Activated CD4-positive, alpha-beta T cell treated with anti-CD3 and anti-CD28 coated beads, Interleukin-2, amount 50 U/mL, for 16 hours (primary cell): ENCODE measurements around the gene INAFM2.

Source experiments
- DNase-seq: peaks from one replicate; pipeline ENCODE4 v3.0.0-alpha.2; 2020

The INAFM2 gene

DNA sequence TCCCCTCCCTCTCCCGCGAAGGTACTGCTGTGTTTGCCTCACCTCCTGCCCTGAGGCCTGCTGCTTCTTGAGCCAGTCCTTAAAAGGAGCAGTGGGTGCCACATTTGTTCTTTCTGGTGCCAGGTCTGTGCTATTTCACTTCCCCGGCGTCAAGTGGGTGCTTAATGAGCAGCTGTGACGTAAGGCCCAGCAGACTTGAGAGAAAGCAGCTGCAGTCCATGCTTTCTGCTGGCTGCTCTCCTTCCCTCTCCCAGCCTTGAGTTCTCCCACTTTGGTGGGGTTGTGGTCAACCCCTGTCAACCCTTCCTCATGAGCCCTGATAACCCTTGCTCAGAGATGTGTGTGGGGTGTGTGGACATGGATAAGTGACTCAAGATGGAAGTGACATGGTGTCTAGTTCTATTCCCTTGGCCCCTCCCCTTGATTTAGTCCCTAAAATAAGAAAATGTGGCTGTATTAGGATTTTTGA, 6.9 kb downstream of the INAFM2 start:
- no peak for DNase-seq

DNA sequence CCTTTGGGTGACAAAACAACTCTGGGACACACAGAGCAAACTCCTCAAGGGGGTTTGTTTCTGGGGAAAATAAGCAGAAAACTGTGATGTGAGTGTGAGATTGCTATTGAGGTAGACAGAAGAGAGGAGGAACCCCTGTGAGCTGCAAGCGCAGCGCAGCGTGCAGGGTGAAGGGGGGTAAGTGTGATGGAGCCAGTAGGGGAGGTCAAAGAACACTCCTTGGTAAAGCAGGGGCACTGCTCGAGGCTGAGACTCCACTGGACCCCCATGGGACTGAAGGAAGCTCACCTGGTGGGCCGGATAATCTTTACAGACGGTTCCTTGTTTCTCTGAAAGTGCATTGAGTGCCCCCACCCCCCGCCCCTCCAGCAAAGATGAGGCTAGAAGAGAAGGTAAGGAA, 7.5 kb downstream of the INAFM2 start:
- DNase-seq, result no peak

DNA sequence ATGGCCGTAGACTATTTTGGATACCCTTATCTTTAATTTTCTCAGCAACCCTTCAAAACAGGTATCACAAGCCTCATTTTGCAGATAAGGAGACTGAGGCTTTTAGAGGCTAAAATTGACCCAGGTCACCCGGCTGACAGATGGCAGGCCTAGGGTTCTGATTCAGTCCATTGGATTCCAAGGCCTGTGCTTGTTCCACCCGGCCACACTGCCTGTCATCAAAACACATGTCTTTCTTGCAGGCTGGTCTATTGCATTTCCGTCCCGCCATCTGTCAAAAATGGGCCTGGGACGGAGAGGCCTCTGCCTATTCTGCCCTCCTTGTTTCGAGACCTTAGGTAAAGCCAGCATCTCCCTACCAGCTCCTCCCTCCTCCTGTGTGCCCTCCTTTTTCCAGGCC, 8.1 kb downstream of the INAFM2 start:
- DNase-seq, result no peak

DNA sequence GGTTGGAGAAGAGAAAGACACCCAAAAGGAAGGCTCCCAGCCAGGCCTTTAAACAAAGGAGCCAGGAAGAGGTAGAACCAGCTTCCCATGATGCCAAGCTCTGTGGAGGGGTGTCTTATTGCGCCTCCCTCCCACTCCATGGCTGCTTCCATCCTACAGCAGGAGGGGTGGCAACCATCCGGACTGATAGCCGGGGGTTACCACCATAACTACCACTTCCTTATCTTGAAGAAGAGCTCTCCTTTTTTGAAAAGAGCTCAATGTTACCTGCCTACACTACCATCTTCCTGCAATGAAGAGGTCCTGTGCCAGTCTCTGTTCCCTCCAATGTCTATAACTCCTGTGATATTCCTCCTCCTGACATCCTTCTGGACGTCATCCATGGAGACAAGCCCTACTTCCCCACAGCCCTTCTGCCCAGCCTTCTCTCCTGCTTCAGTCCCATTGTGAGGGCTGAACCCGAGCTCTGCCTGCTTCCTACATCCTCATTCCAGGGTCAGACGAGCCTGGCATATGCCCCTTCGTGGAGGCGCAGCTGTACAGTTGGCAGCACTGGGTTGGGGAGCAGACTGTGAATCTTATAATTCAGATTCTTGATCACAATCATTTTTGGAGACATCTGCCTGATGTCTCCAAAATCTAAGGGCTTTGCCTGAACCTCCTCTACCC, 8.8 kb downstream of the INAFM2 start:
- DNase-seq, result no peak

DNA sequence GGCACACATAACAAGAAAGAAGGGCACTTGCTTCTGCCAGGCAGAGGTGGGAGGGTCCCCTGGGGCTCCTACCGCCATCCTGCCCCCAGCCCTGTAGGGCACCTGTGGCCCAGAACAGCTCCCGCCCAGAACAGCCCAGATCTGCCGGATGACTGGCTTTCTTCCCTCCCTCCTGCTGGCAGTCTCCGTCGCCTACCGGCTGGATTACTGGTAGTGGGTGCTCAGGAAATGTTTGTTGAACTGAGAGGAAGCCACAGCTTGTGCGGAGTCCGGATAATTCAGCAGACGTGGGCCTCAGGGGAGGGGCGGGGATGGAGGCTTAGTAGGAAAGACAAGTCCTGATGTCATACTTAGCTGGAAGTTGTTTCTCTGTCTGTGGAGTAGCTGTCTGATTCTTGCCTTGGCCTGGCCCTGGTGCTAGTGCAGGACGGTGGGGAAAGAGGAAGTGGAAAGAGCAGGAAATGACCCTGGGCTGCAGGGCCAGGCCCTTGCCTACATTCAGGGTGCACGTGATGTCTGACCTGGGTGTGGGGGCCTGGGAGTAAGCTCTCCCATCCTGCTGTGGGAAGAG, 10.5 kb downstream of the INAFM2 start:
- no peak for DNase-seq

DNA sequence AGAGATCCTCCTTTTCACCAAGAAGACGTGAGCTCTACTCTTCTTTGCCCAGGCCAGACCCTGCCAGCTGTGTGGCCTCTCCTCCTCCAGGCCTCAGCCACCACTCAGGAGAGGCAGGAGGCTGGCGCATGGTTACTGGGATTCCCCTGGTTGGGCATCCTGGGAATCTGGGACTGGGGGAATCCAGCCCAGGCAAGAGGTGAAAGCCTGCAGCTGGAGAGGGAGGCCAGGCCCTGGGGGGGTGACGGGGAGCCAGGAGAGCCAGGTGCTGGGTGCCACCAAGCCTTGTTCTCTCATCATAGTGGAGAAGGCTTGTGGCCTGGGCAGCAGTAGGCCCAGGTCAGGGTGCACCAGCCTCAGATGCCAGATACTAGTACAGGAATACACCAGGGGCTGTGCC, 11.0 kb downstream of the INAFM2 start:
- no peak for DNase-seq

DNA sequence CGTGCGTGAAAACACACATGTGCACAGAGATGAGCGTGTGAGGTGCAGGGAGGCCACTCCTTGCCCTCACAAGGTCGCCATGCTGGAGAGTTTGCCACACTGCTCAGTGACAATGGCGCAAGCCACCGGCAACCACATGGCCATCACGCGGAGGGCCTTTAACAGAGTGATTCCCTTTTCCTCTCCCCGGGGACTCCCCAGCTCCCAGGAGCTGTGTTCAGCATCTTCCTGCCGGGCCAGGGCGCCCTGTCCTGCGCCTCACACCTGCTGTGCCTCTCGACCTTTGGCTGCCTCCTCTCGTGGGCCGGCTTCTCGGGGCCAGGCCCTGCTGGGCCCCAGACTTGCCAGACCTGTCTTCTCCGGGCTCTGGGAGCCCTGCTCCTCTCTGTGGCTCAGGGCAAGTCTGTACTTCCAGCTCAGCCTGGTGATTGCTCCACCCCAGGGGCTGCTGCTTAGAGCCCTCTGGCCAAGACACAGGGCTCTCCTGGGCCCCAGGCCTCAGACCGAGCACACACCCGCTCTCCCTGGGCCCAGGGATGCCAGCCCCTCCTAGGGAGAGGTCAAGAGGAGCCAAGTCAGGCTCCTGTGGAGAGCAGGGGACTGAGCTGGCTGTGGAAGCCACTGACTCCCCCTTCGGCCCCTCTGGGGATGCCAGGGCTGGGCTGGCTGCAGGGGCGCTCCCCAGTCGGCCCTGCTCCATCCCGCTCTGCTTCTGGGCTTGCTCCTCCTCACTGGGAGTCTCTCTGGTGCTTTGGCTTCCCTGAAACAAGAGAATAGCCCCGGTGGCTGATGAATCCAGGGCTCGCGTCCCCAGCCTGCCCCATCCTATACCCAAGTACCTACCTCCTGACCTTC, 11.7 kb downstream of the INAFM2 start:
- no peak for DNase-seq

DNA sequence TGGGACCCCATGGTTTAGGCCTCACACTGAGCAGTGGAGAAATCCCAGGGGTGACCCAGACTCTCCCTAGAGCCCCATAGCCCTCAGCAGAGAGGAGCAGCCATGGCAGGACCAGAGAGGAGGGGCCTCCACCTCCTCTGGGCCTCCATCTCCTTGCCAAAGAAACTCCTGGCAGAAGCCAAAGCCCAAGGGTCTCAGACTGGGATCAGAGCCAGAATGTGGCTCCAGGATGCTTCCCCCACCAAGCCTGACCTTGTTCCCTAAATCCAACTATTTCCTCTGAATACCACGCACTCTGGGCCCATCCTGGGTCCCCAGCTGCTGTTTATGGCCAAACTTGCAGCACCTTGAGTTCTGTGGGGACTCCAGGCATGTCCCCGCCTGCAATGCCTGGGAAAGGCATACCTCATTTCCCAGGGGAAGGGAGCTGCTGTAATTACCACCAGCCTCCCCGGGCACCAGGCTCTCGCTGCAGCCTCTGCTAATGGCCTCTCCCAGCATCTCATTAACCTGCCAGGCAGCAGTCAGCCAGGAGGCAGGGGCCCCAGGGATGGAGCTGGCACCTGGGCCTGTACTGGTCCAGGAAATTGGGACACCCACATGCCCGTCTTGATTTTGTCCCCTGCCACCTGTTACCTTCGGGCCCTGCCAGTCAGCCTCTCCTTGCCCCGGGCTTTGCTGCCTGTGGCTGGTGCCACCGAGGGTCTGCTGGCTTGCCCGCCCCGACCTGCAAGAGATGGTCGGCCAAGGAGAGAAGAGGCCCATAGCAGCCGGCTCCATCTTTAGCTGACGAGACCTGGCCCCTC, 12.6 kb downstream of the INAFM2 start:
- no peak for DNase-seq

DNA sequence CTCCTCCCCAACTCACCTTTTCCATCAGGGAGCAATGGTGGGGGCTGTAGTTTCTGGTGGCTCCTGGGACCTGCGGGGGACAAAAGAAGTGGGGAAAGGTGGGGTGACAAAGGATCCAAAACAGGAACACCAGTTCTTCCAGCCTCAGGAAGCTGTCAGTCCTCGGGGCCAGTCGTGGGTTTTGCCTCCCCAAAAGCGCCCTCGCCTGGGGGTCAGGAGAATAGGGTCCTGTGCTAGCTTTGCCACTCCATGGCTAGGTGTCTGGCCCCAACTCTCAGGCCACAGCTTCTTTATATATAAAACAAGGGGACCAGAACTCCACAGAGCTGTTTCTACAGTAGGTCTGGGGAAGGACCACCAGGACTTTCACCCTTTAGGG, 13.2 kb downstream of the INAFM2 start:
- DNase-seq, result no peak

DNA sequence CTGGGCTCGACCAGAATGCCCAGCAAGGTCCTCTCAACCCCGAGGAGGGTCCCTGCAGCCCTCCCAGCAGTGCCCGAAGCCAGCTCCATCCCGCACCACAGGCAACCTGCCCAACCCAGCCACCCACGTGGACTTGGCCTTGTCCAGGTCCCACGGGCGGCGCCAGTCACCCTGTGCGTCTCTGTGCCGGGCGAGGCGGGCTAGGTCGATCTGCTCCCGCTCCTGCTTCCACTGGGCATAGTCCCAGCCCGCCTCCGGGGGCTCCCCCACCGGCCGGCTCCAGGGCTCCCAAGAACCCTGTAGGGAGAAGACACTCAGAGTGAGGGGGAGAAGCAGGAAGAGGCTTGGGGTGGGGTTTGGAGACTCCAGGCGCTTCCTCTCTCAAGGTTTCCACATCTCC, 14.1 kb downstream of the INAFM2 start:
- DNase-seq, result no peak

DNA sequence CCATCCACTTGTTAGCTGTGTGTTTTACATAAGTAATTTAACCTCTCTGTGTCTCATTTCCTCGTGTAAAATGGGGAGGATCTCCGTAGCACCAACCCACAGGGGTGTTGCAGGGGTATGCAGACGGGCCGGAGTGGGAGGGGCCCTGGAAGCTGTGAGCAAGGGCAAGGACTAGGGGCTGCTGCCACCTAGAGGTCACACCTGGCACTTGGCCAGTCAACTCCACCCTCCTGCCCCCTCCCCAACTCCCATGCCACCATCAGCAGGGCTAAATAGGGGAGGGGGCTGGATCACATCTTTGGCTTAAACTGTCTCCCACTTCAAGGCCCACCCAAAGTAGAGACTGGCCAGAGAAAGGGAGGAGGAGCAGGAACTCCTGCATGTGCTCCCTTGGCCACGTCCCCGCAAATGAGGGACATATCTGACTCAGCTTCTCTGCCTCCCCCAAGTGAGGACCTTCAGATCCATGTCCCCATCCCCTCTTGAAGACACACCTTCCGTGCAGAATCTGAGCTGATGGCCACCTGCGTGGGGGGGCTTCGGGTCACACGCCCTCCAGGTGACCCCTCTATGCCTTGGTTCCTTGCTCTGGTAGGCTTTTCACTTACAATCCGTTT, 14.7 kb downstream of the INAFM2 start:
- peak; percentile 78 for DNase-seq

DNA sequence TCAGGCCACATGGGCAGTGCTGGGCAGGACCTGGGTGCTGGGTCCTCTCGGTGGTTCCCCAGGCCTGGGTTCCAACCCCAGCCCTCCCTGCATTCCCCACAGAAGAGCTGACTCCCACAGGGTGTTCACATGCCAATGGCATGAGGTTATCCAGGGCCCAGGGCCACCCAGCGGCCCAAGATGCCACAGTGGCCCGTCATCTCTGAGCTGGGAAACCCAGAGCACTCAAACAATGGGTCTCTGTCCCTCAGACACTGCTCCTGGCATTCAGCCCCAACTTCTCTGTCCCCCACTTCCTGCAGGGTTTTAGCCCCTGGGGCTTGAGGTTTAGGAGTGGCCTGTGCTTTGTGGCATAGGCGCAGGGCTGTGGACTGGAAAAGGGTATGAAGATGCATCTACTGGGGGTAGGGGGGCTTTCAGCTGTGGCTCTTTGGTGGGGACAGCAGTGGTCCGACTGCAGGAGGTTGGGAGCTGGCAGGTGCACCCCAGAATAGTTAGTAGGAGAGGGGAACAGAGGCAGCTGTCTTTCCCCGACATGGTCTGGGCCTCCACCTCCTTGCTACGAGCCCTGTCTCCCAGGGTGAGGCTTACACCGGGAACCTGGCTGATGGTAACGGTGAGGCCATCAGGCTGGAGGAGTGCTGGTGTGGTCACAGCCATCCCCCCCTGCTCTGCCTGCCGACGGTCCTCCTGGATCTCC, 15.6 kb downstream of the INAFM2 start:
- no peak for DNase-seq

DNA sequence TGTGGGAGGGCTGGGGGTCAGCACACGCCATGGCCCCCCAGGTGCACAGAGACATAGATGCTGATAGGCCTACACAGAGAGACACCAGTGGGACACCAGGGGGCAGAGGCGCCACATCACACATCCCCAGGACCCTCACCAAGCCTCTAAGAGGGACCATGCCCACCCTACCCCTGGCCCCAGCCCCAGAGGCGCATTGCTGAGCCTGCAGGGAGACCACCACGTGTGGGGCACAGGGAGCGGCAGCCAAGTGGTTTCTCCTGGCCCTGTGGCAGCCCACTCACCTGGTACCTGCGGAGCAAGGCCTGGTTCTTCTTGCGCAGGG, 16.1 kb downstream of the INAFM2 start:
- no peak for DNase-seq

DNA sequence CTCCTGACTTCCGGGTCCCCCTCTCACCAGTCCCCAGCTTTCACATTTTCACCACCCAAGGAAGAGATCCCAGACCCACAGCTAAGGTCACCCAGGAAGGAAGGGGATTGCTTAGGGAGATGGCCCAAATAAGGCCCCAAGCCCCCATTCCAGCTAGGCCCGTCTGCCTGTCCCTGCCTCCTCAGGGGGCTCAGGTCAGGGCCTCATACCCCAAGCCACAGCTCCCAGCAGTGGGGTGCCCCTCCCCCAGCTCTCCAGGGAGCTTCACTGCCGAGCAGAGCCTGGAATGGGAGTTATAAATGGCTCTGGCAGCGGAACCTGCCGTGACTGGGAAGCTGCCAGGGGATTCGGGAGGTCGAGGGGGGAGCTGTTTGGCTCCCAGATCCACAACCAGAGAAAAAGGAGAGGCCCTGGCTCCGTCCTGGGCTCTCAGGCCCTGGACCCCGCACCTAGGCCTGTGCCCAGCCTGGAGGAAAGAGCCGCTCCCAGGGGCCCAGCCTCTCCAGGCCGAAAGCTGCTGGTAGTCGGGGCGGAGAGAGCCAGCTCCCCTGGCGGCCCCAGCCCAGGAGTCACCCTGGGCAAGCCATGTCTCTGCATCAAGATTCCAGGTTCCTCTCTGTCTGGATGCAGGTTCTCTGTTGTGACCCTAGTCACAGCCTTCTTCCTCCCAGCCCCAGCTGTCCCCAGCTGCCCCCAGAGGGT, 16.7 kb downstream of the INAFM2 start:
- DNase-seq, result no peak

DNA sequence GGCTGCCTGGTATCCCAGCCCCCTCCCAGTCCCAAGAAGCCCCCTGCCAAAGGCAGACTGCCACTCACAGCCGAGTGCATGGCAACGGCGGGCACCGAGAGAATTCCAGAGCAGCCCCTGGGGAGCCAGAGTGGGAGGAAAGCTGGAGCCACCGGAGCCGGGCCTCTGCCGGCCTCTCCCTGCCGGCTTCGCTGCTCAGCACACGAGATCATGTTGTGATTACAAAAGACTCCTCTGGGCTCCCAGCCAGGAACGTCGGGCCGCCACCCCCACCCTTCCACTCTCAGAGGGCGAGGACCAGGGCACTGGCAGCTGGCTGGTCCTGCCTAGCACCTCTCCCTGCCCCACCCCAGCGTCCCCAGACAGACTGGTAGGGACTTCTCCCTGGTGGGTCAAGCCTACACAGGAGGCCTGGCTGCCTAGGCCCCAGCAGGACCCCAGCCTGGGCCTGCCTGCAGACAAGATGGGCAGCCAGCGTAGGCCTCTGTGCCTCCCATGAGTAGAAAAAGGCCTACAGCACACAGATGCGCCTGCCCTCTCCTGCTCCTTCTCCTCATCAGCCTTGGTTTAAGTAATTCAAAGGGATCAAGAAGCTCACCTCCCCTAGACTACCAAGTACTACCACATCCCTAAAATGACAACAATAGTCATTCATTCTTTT, 17.4 kb downstream of the INAFM2 start, which contains the start of gene CCDC9B:
Gene CCDC9B, minus strand, starts transcription at position 200 of the 661 bp plus-strand sequence. Its CDS starts 120 bp downstream, at position 80.
- DNase-seq, result no peak

DNA sequence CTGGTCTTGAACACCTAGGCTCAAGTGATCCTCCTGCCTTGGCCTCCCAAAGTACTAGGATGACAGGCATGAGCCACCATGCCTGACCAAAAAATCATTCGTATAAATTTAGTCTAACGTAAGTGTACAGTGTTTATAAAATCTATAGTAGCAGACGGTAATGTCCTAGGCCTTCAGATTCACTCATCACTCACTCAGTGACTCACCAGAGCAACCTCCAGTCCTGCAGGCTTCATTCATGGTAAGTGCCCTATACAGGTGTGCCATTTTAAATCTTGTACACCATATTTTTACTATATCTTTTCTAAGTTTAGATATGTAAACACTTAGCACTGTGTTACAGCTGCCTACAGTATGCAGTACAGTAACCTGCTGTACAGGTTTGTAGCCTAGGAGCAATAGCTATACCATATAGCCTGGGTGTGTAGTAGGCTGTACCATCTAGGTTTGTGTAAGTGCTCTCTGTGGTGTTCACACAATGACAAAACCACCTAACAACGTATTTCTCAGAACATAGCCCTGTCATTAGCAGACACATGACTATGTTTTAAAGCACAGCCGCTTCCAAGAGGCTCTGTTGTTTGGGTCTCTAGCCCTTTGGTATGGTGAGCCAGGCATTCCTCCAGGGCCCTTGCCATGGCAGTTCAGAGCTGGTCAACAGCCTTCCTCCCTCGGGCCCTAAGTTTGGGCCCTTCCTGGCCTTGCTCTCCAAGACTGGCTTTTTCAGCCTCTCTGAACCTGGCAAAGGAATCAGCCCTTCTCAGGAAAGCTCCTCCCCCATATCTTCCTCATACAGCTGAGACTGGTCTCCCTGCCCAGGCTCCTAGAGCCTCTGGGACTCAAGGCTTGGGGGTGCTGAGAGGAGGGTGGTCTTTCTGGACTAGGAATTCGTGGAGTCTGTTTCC, 19.2 kb downstream of the INAFM2 start:
- DNase-seq, result no peak

DNA sequence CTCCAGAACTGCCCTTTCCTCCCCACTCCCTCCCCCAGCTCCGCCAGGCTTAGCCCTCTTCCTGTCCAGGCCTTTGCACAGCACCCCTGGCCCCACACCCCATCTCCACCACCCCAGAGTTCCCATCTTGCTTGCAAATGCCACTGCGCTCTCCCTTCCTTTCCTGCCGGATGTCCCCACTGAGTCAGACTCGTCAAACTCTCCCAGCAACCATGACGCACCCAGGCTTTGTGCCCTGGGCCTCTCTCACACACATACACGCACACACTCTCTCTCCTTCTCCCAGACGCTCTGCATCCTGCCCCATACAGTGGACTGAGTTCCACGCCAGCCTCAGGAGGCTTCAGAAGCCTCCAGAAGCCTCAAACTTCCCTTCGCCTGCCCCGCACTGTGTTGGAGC, 20.0 kb downstream of the INAFM2 start:
- no peak for DNase-seq

DNA sequence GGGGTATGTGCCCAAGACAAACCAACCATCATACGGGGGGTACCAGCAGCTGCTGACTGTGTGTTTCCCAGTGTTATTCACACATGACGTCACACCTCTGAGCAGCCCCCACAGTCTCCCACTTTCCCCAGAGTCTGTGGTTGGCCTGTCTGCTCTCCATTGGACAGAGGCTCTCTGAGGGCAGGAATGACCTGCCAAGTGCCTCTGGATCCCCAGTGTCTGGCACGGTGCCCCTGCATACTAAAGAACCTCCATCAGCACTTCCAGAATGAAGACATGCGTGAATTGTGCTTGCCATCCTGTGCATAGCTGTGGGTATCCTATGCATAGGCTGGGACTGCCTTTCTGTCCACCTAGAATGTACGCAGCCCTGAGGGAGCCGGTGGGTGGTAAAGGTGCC, 20.7 kb downstream of the INAFM2 start:
- no peak for DNase-seq

DNA sequence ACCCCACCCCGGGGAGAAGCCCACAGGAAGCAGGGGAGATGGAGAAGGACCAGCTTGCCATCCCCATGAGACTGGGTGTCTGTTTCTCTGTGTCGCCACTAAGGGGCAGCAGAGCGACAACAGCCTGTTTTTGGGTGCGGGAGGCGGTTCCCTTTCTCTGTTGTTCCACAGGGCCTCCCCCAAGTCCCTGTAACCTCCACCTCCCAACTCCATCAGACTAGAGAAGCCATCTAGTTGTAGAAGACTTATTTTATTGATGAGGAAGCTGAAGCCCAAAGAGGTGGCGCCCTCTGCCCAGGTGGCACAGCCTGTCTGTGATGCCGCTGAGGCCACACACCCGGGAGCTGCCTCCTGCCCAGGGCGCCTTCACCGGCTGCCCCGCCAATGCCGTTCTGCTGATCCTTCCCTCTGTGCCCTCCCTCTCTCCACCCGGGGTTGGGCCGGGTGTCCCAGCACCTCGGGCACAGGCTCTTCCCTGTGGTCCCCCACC, 21.2 kb downstream of the INAFM2 start:
- DNase-seq, result peak; percentile 75
